HG03571 (cell line): ENCODE measurements around the gene EMX1.

Source experiments
- ATAC-seq: cut with Tn5 transposase; IDR thresholded peaks from one replicate; pipeline ENCODE4 v1.9.1; 2021; ENCODE audit not compliant: unreplicated experiment

The EMX1 gene

GRCh38 chr2:72924353-72925240, 7.3 kb downstream of the EMX1 start:
- no peak for ATAC-seq

GRCh38 chr2:72925328-72925943, 8.1 kb downstream of the EMX1 start:
- no peak for ATAC-seq

GRCh38 chr2:72926368-72926767, 9.0 kb downstream of the EMX1 start:
- no peak for ATAC-seq

GRCh38 chr2:72926811-72927465, 9.6 kb downstream of the EMX1 start:
- ATAC-seq, result no peak

- ATAC-seq, result no peak
Observed at GRCh38 chr2:72927619-72928550, 10.6 kb downstream of the EMX1 start.

GRCh38 chr2:72929010-72929409, 11.7 kb downstream of the EMX1 start:
- no peak for ATAC-seq

GRCh38 chr2:72931280-72931910, 14.1 kb downstream of the EMX1 start:
- ATAC-seq, result no peak

- no peak for ATAC-seq
Observed at GRCh38 chr2:72932045-72932740, 14.9 kb downstream of the EMX1 start.

GRCh38 chr2:72932805-72933204, 15.5 kb downstream of the EMX1 start:
- ATAC-seq, result no peak

- ATAC-seq, result no peak
Observed at GRCh38 chr2:72933207-72933606, 15.9 kb downstream of the EMX1 start.

GRCh38 chr2:72933646-72934151, 16.4 kb downstream of the EMX1 start:
- ATAC-seq, result no peak

GRCh38 chr2:72934683-72935610, 17.6 kb downstream of the EMX1 start:
- ATAC-seq, result peak; percentile 60

- no peak for ATAC-seq
Observed at GRCh38 chr2:72935611-72935957, 18.3 kb downstream of the EMX1 start.

GRCh38 chr2:72936660-72937355, 19.5 kb downstream of the EMX1 start:
- no peak for ATAC-seq

GRCh38 chr2:72937356-72937669, 20.0 kb downstream of the EMX1 start:
- ATAC-seq, result no peak

GRCh38 chr2:72938455-72938854, 21.1 kb downstream of the EMX1 start:
- ATAC-seq, result no peak

- no peak for ATAC-seq
Observed at GRCh38 chr2:72940361-72940760, 23.0 kb downstream of the EMX1 start.

- ATAC-seq, result no peak
Observed at GRCh38 chr2:72940786-72941185, 23.5 kb downstream of the EMX1 start.
